T-helper 1 cell treated with Interleukin-12 subunit alpha and Interleukin-12 subunit beta and Interleukin-4 antibody, amounts not matched to agents 30 μg/mL and 1 μg/mL, for 36 hours (primary cell): ENCODE measurements around the gene AKR1C3.
"Not testable (repeated sequence)": the region's sequence is repeated elsewhere in the genome, so short reads cannot be mapped to it uniquely, and the experiment has no call there.

Experiments used
- H3K27ac Mint-ChIP-seq: one replicate; pipeline ENCODE4 v1.8.0; 2021; ENCODE audit warnings: mild to moderate bottlenecking, mixed read lengths
- H3K27me3 Mint-ChIP-seq: one replicate; pipeline ENCODE4 v1.8.0; 2021; ENCODE audit warnings: low read depth, mixed read lengths
- H3K36me3 Mint-ChIP-seq: one replicate; pipeline ENCODE4 v1.8.0; 2021; ENCODE audit warnings: low read depth, mixed read lengths
- H3K4me1 Mint-ChIP-seq: one replicate; pipeline ENCODE4 v1.8.0; 2021; ENCODE audit warnings: low read depth, mixed read lengths
- H3K4me3 Mint-ChIP-seq: one replicate; pipeline ENCODE4 v1.8.0; 2021; ENCODE audit warnings: mild to moderate bottlenecking, moderate library complexity, mixed read lengths
- H3K9me3 Mint-ChIP-seq: one replicate; pipeline ENCODE4 v1.8.0; 2021; ENCODE audit warnings: mixed read lengths

The AKR1C3 gene

GRCh38 chr10:5103481-5103880 is 9.3 kb downstream of the AKR1C3 start:
- peaks cover 4% of the 10 kb centered on the region for H3K36me3 Mint-ChIP-seq
- H3K9me3 Mint-ChIP-seq, result no peaks in the 10 kb centered on the region
- H3K4me1 Mint-ChIP-seq, result no peaks in the 10 kb centered on the region
- no peak overlapping the region for H3K27ac Mint-ChIP-seq
- H3K27me3 Mint-ChIP-seq, result peaks cover 10% of the 10 kb centered on the region
- H3K4me3 Mint-ChIP-seq, result no peak overlapping the region

- no peak overlapping the region for H3K4me3 Mint-ChIP-seq
Observed at GRCh38 chr10:5105626-5106025, 11.4 kb downstream of the AKR1C3 start.

GRCh38 chr10:5106553-5106952 is 12.3 kb downstream of the AKR1C3 start:
- H3K9me3 Mint-ChIP-seq, result no peaks in the 10 kb centered on the region
- no peaks in the 10 kb centered on the region for H3K27me3 Mint-ChIP-seq
- no peaks in the 10 kb centered on the region for H3K36me3 Mint-ChIP-seq
- H3K27ac Mint-ChIP-seq, result no peak overlapping the region
- no peak overlapping the region for H3K4me3 Mint-ChIP-seq
- H3K4me1 Mint-ChIP-seq, result no peaks in the 10 kb centered on the region

More at GRCh38 chr10:5105626-5106025, 11.4 kb downstream of the AKR1C3 start:
- Mint-ChIP-seq H3K36me3 (no peaks in the 10 kb centered on the region), H3K27ac (no peak overlapping the region), H3K27me3 (no peaks in the 10 kb centered on the region), H3K9me3 (no peaks in the 10 kb centered on the region), H3K4me1 (no peaks in the 10 kb centered on the region)

GRCh38 chr10:5107860-5108526 is 13.8 kb downstream of the AKR1C3 start:
- no peak overlapping the region for H3K4me3 Mint-ChIP-seq
- H3K9me3 Mint-ChIP-seq, result no peaks in the 10 kb centered on the region
- H3K27me3 Mint-ChIP-seq, result no peaks in the 10 kb centered on the region
- H3K27ac Mint-ChIP-seq, result no peak overlapping the region
- H3K4me1 Mint-ChIP-seq, result no peaks in the 10 kb centered on the region
- no peaks in the 10 kb centered on the region for H3K36me3 Mint-ChIP-seq

GRCh38 chr10:5108658-5109416 is 14.6 kb downstream of the AKR1C3 start:
- H3K4me3 Mint-ChIP-seq, result no peak overlapping the region
- no peak overlapping the region for H3K27ac Mint-ChIP-seq
- no peaks in the 10 kb centered on the region for H3K9me3 Mint-ChIP-seq
- no peaks in the 10 kb centered on the region for H3K27me3 Mint-ChIP-seq
- H3K36me3 Mint-ChIP-seq, result no peaks in the 10 kb centered on the region
- no peaks in the 10 kb centered on the region for H3K4me1 Mint-ChIP-seq

- not testable (repeated sequence) for H3K4me3 Mint-ChIP-seq
Observed at GRCh38 chr10:5109861-5110260, 15.6 kb downstream of the AKR1C3 start.

GRCh38 chr10:5116621-5117020 is 22.4 kb downstream of the AKR1C3 start:
- no peak overlapping the region for H3K27ac Mint-ChIP-seq
- no peaks in the 10 kb centered on the region for H3K4me1 Mint-ChIP-seq
- no peaks in the 10 kb centered on the region for H3K36me3 Mint-ChIP-seq
- no peaks in the 10 kb centered on the region for H3K27me3 Mint-ChIP-seq
- peaks cover 14% of the 10 kb centered on the region for H3K9me3 Mint-ChIP-seq
- no peak overlapping the region for H3K4me3 Mint-ChIP-seq

More at GRCh38 chr10:5109861-5110260, 15.6 kb downstream of the AKR1C3 start:
- H3K27ac Mint-ChIP-seq, H3K27me3 Mint-ChIP-seq, H3K36me3 Mint-ChIP-seq, H3K4me1 Mint-ChIP-seq, H3K9me3 Mint-ChIP-seq: not testable (repeated sequence)

- H3K27me3 Mint-ChIP-seq, result no peaks in the 10 kb centered on the region
- H3K4me3 Mint-ChIP-seq, result no peak overlapping the region
- no peaks in the 10 kb centered on the region for H3K36me3 Mint-ChIP-seq
- no peak overlapping the region for H3K27ac Mint-ChIP-seq
- H3K9me3 Mint-ChIP-seq, result peaks cover 14% of the 10 kb centered on the region
- H3K4me1 Mint-ChIP-seq, result no peaks in the 10 kb centered on the region
Observed at GRCh38 chr10:5117026-5117425, 22.8 kb downstream of the AKR1C3 start.

- H3K4me1 Mint-ChIP-seq, H3K27ac Mint-ChIP-seq, H3K4me3 Mint-ChIP-seq, H3K36me3 Mint-ChIP-seq, H3K27me3 Mint-ChIP-seq: not testable (repeated sequence)
- peaks cover 14% of the 10 kb centered on the region for H3K9me3 Mint-ChIP-seq
Observed at GRCh38 chr10:5119997-5120396, 25.8 kb downstream of the AKR1C3 start.

- Mint-ChIP-seq H3K27ac (no peak overlapping the region), H3K36me3 (peaks cover 2% of the 10 kb centered on the region), H3K9me3 (peaks cover 19% of the 10 kb centered on the region), H3K4me1 (no peaks in the 10 kb centered on the region), H3K4me3 (no peak overlapping the region), H3K27me3 (no peaks in the 10 kb centered on the region)
Observed at GRCh38 chr10:5123886-5124285, 29.7 kb downstream of the AKR1C3 start.

GRCh38 chr10:5125315-5126044 is 31.3 kb downstream of the AKR1C3 start:
- Mint-ChIP-seq H3K36me3 (peaks cover 2% of the 10 kb centered on the region), H3K9me3 (peaks cover 22% of the 10 kb centered on the region), H3K4me1 (no peaks in the 10 kb centered on the region), H3K4me3 (no peak overlapping the region), H3K27me3 (no peaks in the 10 kb centered on the region), H3K27ac (no peak overlapping the region)

- Mint-ChIP-seq H3K4me1 (no peaks in the 10 kb centered on the region), H3K4me3 (no peak overlapping the region), H3K27ac (no peak overlapping the region), H3K27me3 (peaks cover 3% of the 10 kb centered on the region), H3K36me3 (peaks cover 1% of the 10 kb centered on the region), H3K9me3 (peaks cover 32% of the 10 kb centered on the region)
Observed at GRCh38 chr10:5135581-5135980, 41.4 kb downstream of the AKR1C3 start.

- H3K36me3 Mint-ChIP-seq, result peaks cover 1% of the 10 kb centered on the region
- no peak overlapping the region for H3K4me3 Mint-ChIP-seq
- peaks cover 32% of the 10 kb centered on the region for H3K9me3 Mint-ChIP-seq
- no peaks in the 10 kb centered on the region for H3K4me1 Mint-ChIP-seq
- no peak overlapping the region for H3K27ac Mint-ChIP-seq
- H3K27me3 Mint-ChIP-seq, result no peaks in the 10 kb centered on the region
Observed at GRCh38 chr10:5136468-5137087, 42.4 kb downstream of the AKR1C3 start.

- peaks cover 32% of the 10 kb centered on the region for H3K9me3 Mint-ChIP-seq
- H3K27me3 Mint-ChIP-seq, H3K4me1 Mint-ChIP-seq, H3K27ac Mint-ChIP-seq, H3K36me3 Mint-ChIP-seq, H3K4me3 Mint-ChIP-seq: not testable (repeated sequence)
Observed at GRCh38 chr10:5137699-5138098, 43.5 kb downstream of the AKR1C3 start.
